ENCODE data around the gene UCK2. TPM values are rescaled to one million over a fixed set of nuclear protein-coding genes. Genes with fewer than 3 reads are reported as not detected.

The UCK2 gene
- total RNA-seq, 1 experiment from 2014 or later: 59.9 TPM

DNA sequence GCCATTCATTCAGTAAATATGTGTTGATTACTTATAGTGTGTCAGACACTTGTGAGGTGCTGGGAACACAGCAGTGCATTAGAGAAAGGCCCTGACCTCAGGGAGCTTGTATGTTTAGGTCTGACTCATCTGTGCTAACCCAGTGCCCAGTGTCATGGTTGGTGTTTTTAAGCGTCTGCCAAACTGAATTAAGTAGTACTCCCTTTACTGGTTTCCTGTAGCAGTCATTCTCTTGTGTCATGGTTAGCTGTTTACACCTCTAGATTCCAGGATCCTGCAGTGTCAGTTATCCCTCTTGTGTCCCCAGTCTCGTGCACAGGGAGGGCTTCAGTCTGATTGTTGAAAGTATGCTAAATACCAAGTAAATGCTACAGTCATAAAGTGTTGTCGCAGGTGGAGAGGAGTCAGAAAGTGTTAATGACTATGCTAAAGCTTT is 14.2 kb downstream of the UCK2 start:
- no peak overlapping the region for H2AFZ ChIP-seq
- H3K4me3 ChIP-seq: no peak overlapping the region
- H3K27me3 ChIP-seq (ENCODE audit: insufficient read depth, low read depth): no peaks in the 10 kb centered on the region
- TF ChIP-seq CTCF (conservative IDR thresholded peaks at IDR 0.05) (no peak), EZH2 (IDR thresholded peaks at IDR 0.05; ENCODE audit: low read depth) (no peak)
- no peak for DNase-seq
- peaks cover 13% of the 10 kb centered on the region; the same call in 1 of the 2 replicates for H3K4me1 ChIP-seq (replicated peaks; ENCODE audit: insufficient read depth)
- BruUV-seq (replicated peaks): no TSS peak
- POLR2A ChIA-PET (ENCODE audit: unreplicated experiment): no interaction called here
- H3K9me3 ChIP-seq (ENCODE audit: insufficient read depth, low read depth): no peaks in the 10 kb centered on the region
- H3K4me2 ChIP-seq: no peak overlapping the region
- intact Hi-C loops (cut with micrococcal nuclease; ENCODE audit: unreplicated experiment): no loop called here
- CTCF ChIA-PET: no interaction called here
- H3K27ac ChIP-seq: no peak overlapping the region
- H4K20me1 ChIP-seq (ENCODE audit: insufficient read depth): peaks cover 84% of the 10 kb centered on the region
- H3K9me2 ChIP-seq (ENCODE audit: insufficient read depth): no peaks in the 10 kb centered on the region
- peaks cover 98% of the 10 kb centered on the region for H3K79me2 ChIP-seq (ENCODE audit: low read depth)
- no peaks in the 10 kb centered on the region for H3K36me3 ChIP-seq (ENCODE audit: low read depth)
- H3F3A ChIP-seq (ENCODE audit: insufficient read depth, low read depth): no peaks in the 10 kb centered on the region; the same call in 1 of the 2 replicates

DNA sequence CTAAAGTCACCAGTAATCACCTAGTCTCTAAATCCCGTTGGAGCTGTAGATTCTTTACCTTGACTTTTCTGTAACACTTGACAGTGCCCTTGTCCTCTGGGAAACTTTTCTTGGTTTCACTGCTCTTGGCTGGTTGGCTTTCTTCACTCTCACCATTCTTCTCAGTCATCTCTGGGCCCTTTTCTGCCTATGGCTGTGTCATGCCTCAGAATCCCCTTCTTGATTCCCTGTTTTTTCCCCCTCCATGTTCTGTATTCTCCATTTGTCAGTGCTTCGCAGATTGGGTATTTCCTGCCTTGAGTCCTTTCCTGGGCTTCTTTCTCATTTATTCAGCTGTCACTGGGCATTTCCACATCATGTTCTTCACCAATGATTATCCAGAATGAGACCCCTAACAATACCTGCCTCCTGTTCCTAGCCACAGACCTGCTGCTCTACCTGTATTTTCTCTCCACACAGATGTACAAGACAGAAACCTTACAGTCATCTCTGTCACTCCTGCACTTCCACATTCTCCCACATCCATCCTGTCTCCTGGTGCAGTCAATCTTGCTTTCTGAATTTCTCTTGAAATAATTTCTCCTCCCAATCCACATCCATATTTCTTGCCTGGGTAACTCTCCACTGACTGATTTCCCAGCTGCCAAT is 14.7 kb downstream of the UCK2 start:
- H3K27ac ChIP-seq: no peak overlapping the region
- H3K4me2 ChIP-seq: no peak overlapping the region
- H3K9me3 ChIP-seq (ENCODE audit: insufficient read depth, low read depth): no peaks in the 10 kb centered on the region
- no peaks in the 10 kb centered on the region; the same call in 1 of the 2 replicates for H3F3A ChIP-seq (ENCODE audit: insufficient read depth, low read depth)
- H3K36me3 ChIP-seq (ENCODE audit: low read depth): no peaks in the 10 kb centered on the region
- peaks cover 98% of the 10 kb centered on the region for H3K79me2 ChIP-seq (ENCODE audit: low read depth)
- H3K9me2 ChIP-seq (ENCODE audit: insufficient read depth): no peaks in the 10 kb centered on the region
- peaks cover 80% of the 10 kb centered on the region for H4K20me1 ChIP-seq (ENCODE audit: insufficient read depth)
- no peaks in the 10 kb centered on the region for H3K27me3 ChIP-seq (ENCODE audit: insufficient read depth, low read depth)
- TF ChIP-seq CTCF (conservative IDR thresholded peaks at IDR 0.05) (no peak), EZH2 (IDR thresholded peaks at IDR 0.05; ENCODE audit: low read depth) (no peak)
- intact Hi-C loops (cut with micrococcal nuclease; ENCODE audit: unreplicated experiment): no loop called here
- BruUV-seq (replicated peaks): no TSS peak
- DNase-seq: no peak
- H2AFZ ChIP-seq: no peak overlapping the region
- H3K4me3 ChIP-seq: no peak overlapping the region
- H3K4me1 ChIP-seq (replicated peaks; ENCODE audit: insufficient read depth): peaks cover 13% of the 10 kb centered on the region; the same call in 1 of the 2 replicates
- ChIA-PET POLR2A (ENCODE audit: unreplicated experiment) (no interaction called here), CTCF (no interaction called here)

GRCh38 chr1:165842671-165843129 is 15.3 kb downstream of the UCK2 start:
- POLR2A ChIA-PET (ENCODE audit: unreplicated experiment): no interaction called here
- peaks cover 13% of the 10 kb centered on the region; the same call in 1 of the 2 replicates for H3K4me1 ChIP-seq (replicated peaks; ENCODE audit: insufficient read depth)
- H3K4me3 ChIP-seq: no peak overlapping the region
- H3K9me3 ChIP-seq (ENCODE audit: insufficient read depth, low read depth): no peaks in the 10 kb centered on the region
- no peaks in the 10 kb centered on the region for H3K9me2 ChIP-seq (ENCODE audit: insufficient read depth)
- no peak overlapping the region for H3K27ac ChIP-seq
- H3F3A ChIP-seq (ENCODE audit: insufficient read depth, low read depth): no peaks in the 10 kb centered on the region; the same call in 1 of the 2 replicates
- peaks cover 76% of the 10 kb centered on the region for H4K20me1 ChIP-seq (ENCODE audit: insufficient read depth)
- no peak for TF ChIP-seq EZH2 (IDR thresholded peaks at IDR 0.05; ENCODE audit: low read depth)
- no peak for TF ChIP-seq CTCF (conservative IDR thresholded peaks at IDR 0.05)
- H3K4me2 ChIP-seq: no peak overlapping the region
- H3K27me3 ChIP-seq (ENCODE audit: insufficient read depth, low read depth): no peaks in the 10 kb centered on the region
- DNase-seq: no peak
- CTCF ChIA-PET: no interaction called here
- no peaks in the 10 kb centered on the region for H3K36me3 ChIP-seq (ENCODE audit: low read depth)
- peaks cover 98% of the 10 kb centered on the region for H3K79me2 ChIP-seq (ENCODE audit: low read depth)
- BruUV-seq (replicated peaks): no TSS peak
- H2AFZ ChIP-seq: no peak overlapping the region
- intact Hi-C loops (cut with micrococcal nuclease; ENCODE audit: unreplicated experiment): no loop called here

Measured in PC-9 (cell line).